HG03565 (cell line): ENCODE measurements around the gene AUNIP.

Experiments used
- ATAC-seq: cut with Tn5 transposase; IDR thresholded peaks from one replicate; pipeline ENCODE4 v1.9.1; 2021; ENCODE audit warnings: mild to moderate bottlenecking, moderate library complexity; ENCODE audit not compliant: unreplicated experiment

The AUNIP gene, protein sequence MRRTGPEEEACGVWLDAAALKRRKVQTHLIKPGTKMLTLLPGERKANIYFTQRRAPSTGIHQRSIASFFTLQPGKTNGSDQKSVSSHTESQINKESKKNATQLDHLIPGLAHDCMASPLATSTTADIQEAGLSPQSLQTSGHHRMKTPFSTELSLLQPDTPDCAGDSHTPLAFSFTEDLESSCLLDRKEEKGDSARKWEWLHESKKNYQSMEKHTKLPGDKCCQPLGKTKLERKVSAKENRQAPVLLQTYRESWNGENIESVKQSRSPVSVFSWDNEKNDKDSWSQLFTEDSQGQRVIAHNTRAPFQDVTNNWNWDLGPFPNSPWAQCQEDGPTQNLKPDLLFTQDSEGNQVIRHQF

DNA sequence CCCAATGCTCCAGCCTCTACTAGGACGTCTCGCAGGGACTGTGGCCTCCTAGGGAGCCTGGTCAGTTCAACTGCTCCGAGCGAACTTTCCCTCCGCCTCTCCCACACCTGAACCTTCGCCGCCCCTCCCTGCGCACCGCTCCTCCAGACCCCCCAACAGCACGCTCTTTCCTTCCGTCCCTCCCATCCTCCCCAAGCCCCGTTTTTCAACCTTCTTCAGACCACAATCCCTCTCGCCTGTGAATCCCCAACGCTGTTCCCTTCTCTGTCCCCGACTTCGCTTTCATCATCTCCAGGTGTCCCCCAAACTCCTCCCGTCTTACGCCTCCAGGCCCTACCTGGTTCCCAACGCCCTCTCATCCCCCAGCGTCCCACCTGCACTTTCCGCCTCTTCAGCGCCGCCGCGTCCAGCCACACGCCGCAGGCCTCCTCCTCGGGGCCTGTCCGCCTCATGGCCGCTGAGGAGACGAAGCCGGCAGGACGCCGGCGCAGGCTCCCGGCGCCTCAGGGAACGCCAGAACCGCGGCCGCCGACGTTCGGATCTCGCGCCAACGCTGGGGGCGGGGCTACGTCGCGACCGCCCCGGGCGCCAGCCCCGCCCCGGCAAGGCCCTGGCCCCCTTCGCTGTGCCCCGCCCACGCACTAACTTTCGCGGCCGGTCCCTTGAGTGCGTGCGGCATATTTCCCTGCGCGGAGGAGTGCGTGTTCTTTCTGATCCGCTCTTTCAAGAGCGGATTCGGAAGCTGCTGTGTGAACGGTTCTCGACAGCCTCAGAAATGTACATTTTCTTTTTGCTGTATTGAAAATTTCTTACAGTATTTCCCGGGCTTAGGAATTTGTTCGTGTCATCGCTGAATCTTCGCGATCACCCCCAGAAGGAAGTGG lies at the start of gene AUNIP:
AUNIP (minus strand) TSS at position 552 of the 884 bp plus-strand sequence; CDS start at position 452, 100 bp downstream.
- peak; percentile 71 for ATAC-seq

DNA sequence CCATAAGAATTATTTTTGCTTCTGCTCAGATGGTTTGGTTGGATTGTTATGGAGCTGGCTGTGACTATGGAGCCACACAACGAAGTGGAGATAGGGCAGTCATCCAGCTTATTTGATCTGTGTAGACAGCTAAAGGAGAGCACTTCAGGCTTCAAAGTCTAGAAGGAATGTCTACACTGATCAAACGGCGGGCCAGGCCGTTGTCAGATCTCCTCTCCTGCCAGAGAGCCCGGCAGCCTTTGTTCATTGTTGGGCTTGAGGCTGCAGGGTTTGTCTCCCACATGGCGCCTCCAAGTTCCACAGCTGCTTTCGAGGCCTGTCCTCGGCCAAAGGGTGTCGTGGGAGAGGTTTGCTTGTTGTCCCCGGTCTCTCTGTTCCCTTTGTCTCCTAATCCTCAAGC lies 49.8 kb upstream of the AUNIP start:
- no peak for ATAC-seq

DNA sequence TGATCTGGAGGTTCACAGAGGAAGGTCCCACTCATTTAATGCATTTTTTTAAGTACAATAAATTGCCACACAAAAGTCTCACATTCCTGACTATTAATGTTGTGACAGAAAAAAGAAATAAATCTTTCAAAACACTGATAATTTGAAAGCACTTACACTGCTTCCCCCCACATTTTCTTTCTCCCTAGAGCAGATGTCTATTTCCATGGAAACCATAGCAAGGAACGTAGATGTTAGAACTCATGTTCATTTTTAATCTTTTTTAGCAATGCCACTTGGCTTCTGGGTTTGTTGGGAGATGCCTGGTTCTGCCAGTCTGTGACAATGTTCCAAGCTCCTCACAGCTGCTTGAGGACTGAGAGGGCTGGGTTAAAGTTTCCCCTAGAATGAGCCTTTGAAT lies 48.9 kb upstream of the AUNIP start:
- no peak for ATAC-seq

DNA sequence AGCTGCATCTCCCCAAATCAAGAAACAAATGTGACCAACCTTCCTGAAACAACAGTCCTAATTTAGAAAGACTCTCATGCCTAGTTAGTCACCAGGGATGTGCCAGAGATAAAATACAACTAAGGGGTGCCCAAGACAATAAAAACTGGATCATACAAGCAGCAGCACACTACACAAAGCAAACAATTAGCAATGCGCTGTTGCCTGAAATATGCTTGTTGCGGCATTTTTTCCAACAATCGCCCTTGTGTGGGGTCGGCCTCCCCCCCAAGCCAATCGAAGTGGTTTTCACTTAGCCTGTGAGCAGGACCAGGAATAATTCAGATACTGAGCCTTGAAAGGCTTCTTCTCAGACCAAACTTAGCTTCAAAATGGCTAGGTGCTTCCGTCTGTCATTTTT lies 48.3 kb upstream of the AUNIP start:
- ATAC-seq = no peak

DNA sequence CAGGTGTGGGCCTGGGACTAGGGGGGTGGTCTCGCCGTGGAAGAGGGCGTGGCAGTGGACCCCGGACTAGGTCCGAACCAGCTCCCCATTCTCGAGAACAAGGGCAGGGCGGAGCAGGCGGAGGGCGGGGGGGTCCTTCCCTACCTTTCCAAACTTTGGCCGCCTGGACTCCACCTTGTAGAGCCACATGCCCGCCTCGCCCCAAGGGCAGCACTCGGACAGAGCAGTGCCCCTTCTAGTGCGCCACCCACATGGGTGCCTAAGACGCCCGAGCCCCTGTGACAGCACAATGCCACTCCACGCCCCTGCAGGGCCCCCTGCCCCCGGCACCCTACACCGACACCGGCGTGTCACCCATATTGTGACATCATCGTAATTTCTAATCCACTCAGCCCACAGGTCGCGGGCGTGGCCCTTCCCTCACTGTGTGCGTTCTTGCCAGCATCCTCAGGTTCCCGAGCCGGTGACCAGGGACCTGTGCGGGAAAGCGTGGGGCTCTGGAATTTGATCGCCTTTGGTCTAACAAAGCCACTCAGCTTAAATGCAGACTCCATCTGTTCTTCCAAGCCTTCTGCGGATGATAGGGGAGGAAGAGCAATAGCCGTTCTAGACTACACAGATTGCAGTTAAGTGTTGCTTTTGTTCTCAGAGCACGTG lies 47.5 kb upstream of the AUNIP start:
- no peak for ATAC-seq

- ATAC-seq = peak; percentile 63
These were observed 46.7 kb upstream of the AUNIP start, which contains the start of gene STMN1 for GRCh38 chr1:25905680-25906643. Gene STMN1 (minus strand): TSS chr1:25906419. CDS start chr1:25904676, 1,743 bp downstream.

DNA sequence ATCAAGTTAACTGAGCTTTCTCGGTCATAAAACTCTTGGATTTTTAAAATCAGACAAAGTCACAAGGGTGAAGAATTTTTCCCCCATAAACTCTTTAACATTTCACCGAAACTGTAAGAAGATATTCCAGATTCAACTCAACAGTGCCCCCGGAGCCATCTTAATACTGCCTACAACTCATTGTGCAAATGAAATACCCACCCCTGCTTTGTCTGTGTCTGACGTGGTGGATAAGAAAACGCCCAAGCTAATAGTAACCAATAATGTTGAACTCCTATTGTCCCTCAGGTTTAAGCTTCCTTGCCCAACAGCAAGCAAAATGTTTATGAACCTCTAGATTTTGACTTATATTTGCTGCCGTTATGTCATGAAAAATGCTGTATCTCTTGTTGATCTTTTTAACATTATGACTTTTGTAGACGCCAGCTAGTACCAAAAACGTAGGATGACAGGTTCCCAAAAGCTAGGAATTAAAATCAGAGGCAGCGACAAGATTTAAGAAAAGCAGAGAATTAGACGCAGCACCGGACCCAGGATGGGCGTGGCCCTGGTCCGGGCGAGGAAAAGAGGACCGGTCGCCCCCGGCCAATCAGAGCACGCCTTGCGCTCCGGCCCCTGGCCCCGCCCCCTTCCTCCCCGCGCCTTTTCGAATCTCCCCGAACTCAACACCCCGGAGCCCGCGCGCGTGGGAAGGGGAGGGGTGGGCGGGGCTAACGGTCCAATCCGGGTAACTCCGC lies 45.9 kb upstream of the AUNIP start:
- ATAC-seq = peak; percentile 34

- no peak for ATAC-seq
These were observed 44.7 kb upstream of the AUNIP start for GRCh38 chr1:25903986-25904385.

DNA sequence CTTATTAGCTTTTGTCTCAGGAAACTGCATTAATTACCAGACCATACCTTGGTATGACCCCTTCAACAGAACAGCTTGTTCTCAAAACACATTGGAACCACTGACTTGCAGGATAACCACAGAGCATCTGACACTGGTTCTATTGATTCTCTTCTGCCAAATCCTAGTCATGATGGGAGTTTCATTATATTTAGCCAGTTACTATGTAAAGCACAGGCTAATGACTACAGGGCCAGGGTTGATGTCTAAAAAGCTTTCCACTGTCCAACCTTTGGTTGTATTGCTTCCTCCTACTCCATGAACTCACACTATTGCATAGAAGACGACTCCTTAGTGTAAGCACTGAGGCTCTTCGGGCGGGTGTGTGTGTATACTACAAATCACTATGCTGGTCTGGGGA lies 43.2 kb upstream of the AUNIP start:
- no peak for ATAC-seq

DNA sequence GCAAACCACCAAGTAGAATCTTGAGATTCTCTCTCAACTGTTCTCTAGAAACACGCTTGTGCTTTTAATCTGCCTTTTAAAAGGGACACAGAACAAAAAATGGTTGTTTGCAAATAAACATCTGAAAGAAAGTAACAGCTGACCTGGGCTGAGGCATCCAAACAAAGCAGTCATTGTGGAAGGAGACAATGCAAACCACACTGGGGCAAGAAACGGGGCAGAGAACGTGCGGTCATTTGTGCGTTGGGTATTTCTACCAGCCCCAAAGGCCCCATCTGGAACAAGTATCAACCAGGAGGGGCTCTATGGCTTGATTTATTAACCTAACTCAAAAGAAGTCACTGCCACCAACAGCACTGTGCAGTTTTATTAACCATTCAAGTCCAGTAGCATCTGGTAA lies 41.0 kb upstream of the AUNIP start:
- ATAC-seq = no peak

GRCh38 chr1:25899792-25900191 lies 40.5 kb upstream of the AUNIP start:
- no peak for ATAC-seq

GRCh38 chr1:25898223-25899015 lies 39.2 kb upstream of the AUNIP start:
- no peak for ATAC-seq

DNA sequence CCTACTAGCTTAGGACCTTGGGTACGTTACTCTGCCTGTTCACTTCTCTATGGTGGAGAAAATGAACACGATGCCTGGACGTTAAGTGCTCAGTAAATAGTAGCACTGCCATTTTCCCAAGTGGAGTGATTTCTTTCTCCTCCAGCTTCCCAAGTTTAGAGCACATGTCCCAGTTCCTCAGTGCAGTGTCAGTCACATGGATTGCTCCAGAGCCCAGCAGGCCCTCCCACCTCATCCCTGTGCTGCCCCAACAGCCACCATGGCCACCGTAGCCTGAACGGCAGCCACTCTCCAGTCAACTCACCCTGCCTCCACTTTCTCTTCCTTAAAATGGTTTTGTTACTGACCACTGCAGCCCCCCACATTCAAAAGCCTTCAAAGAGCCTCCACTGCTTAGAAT lies 38.5 kb upstream of the AUNIP start:
- ATAC-seq = no peak

GRCh38 chr1:25896266-25896665 lies 37.0 kb upstream of the AUNIP start:
- no peak for ATAC-seq

DNA sequence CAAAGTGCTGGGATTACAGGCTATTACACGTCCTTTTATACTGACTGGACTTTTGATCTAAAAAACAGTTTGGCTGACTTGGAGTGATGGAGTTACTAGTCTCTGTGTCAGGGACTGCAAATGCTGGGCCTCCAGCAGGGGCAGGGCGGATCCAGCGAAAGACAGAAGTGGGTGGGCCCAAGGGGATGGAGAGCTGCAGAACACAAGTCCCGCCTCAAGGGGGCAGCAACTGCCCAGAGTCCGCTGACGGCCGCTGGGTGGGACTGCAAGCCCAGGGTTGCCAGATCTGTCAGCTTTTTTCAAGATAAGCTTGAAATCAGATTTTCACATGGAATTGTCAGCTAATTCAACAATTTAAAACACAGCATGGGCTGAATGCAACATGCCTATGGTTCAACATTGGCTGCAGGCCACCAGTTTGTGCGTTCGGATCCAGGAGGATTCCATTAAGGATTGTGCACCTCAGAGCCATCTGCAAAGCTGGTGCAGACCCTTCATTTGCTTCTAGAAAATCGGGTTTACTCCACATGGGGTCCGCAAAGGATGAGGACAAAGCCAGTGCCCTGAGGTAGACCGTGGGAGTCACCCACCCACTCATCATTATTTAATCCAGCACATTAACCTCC lies 36.2 kb upstream of the AUNIP start:
- peak; percentile 68 for ATAC-seq

- no peak for ATAC-seq
These were observed 33.9 kb upstream of the AUNIP start for GRCh38 chr1:25893116-25893515.

DNA sequence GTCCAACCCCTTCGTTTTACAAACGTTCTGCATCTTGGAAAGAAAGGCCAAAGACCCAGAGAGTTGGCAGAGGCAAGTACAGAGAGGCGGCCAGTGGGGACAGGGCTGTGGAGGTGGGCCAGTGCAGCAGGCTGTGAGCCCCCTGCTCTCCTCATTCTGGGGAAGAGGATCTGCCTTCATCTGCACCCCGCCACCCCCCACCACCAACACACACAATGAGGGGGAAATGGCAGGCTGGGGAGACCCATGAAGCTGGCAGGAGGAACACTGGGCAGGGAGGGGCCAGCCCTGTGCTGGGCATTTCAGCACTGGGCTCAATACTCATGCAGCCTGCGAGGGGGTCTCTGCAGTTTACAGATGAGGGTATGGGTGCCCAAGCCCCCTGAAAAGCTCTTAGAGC lies 32.3 kb upstream of the AUNIP start:
- ATAC-seq = no peak
